ENCODE data around the gene RAB37. TPM values are rescaled to one million over a fixed set of nuclear protein-coding genes. Genes with fewer than 3 reads are reported as not detected.

The RAB37 gene
- total RNA-seq, 2 donors from 2014 or later = 0.66 to 0.78 TPM

DNA sequence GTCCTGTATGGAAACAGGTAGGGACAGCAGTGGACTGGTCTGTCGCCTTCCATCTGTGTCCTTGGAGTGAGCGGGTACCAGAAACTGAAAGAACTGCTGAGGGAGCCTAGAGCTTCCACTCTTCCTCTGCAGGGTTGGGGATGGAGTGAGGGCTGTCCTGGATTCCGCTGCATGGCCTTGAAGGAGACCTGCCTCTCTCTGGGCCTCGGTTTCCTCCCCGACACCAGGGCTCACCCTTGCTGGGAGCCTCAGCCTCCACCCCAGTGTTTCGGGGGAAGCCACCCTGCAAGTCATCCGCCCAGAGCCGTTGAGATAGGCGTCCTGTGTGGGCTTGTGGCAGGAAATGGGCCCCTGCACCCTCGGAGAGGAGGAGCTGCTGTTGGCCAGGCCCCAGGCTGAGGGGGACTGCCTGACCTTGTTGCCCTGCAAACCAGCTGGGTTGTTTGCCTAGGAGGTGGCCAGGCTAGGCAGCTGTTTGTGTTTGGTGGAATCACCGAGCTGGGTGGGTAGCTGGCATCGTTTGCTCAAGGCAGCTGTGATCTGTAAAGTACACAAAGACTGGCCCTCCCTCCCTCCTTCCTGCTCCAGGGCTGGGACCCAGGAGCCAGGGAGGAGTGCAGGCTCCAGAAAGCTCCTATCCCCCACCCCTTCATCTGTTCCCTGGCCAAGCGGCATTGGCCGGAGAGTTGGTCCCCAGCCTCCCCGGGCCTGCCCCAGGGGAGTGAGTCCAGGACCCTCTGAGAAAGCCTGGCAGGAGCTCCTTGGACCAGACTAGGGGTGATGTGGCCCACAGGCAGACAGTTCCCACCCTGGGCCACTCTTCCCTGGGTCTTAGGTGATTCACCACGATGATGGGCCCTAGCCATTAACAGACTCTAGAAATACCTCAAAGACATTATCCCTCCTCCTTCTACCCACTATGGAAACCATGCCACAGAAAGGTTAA lies 1.3 kb downstream of the RAB37 start:
- WGBS, 2 donors = 10 to 45% methylated on average over 2 to 16 of the region's 16 CpGs
- Histone ChIP-seq H3K36me3 (replicated peaks in 1 of 2; ENCODE audit: insufficient read depth in 1 of 2, low read depth in 2 of 2) (no peaks in the 10 kb centered on the region), H3K4me3 (no peak overlapping the region), H3K9me3 (no peaks in the 10 kb centered on the region), H3K4me1 (peaks cover 19% of the 10 kb centered on the region), H3K27ac (no peak overlapping the region), H3K27me3 (peaks cover 0 to 7% of the 10 kb centered on the region in 2 donors)
- DNase-seq = peak in 2 of 4 donors; percentile 21 to 32
- ATAC-seq = no peak
- TF ChIP-seq, protein P1, sequence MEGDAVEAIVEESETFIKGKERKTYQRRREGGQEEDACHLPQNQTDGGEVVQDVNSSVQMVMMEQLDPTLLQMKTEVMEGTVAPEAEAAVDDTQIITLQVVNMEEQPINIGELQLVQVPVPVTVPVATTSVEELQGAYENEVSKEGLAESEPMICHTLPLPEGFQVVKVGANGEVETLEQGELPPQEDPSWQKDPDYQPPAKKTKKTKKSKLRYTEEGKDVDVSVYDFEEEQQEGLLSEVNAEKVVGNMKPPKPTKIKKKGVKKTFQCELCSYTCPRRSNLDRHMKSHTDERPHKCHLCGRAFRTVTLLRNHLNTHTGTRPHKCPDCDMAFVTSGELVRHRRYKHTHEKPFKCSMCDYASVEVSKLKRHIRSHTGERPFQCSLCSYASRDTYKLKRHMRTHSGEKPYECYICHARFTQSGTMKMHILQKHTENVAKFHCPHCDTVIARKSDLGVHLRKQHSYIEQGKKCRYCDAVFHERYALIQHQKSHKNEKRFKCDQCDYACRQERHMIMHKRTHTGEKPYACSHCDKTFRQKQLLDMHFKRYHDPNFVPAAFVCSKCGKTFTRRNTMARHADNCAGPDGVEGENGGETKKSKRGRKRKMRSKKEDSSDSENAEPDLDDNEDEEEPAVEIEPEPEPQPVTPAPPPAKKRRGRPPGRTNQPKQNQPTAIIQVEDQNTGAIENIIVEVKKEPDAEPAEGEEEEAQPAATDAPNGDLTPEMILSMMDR (IDR thresholded peaks at IDR 0.05) = no peak
- TF ChIP-seq POLR2A (IDR thresholded peaks at IDR 0.05) = no peak
- intact Hi-C loops (cut with DNase I) = no loop called here

DNA sequence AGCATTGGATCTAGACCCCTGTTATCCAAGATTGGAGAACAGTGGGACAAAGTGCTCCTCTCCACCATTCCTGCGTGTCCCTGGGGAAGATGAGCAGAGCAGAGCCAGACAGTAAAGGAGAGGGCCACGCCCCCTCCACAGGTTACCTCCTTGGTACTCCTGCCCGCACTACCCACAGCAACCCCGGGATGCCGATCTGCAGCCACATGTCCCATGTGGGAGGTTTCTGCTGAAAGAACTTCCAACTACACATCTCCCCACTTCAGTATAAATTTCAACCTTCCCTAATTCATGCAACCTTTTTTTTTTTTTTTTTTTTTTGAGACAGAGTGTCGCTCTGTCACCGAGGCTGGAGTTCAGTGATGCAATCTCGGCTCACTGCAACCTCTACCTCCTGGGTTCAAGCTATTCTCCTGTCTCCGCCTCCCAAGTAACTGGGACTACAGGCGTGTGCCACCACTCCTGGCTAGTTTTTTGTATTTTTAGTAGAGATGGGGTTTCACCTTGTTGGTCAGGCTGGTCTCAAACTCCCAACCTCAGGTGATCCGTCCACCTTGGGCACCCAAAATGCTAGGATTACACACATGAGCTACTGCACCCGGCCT lies 2.3 kb downstream of the RAB37 start:
- Histone ChIP-seq H3K27ac (no peak overlapping the region), H3K4me1 (peaks cover 19% of the 10 kb centered on the region), H3K36me3 (replicated peaks in 1 of 2; ENCODE audit: insufficient read depth in 1 of 2, low read depth in 2 of 2) (no peaks in the 10 kb centered on the region), H3K4me3 (no peak overlapping the region), H3K9me3 (no peaks in the 10 kb centered on the region), H3K27me3 (peaks cover 0 to 7% of the 10 kb centered on the region in 2 donors)
- 61 to 73% methylated on average over 12 of the region's 12 CpGs for WGBS, 2 donors
- ATAC-seq (no peak), DNase-seq (no peak)
- intact Hi-C loops (cut with DNase I) = no loop called here
- TF ChIP-seq POLR2A (IDR thresholded peaks at IDR 0.05) = no peak
- TF ChIP-seq, protein P1 (IDR thresholded peaks at IDR 0.05) = no peak

DNA sequence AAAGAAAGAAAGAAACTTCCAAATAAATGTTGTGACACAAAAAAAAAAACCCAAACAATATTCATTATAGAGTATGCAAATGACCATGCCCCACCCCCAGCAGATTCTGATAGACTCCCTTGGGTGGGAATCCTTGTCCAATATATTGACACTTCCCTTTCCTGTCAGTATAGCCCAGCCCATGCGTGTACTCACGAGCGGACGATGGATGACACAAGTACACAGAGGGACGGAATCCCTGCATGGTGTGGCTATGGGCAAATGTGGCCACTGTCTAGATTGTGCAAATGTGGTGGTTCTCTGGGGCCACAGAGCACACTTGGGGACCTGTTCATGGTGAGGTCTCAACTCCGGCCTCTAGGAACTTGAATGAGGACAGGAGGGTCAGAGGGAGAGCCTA lies 3.1 kb downstream of the RAB37 start:
- DNase-seq = no peak
- Histone ChIP-seq H3K27ac (no peak overlapping the region), H3K9me3 (no peaks in the 10 kb centered on the region), H3K4me3 (no peak overlapping the region), H3K36me3 (replicated peaks in 1 of 2; ENCODE audit: insufficient read depth in 1 of 2, low read depth in 2 of 2) (no peaks in the 10 kb centered on the region), H3K4me1 (peaks cover 25% of the 10 kb centered on the region), H3K27me3 (peaks cover 0 to 7% of the 10 kb centered on the region in 2 donors)
- 77 to 78% methylated on average over 6 of the region's 6 CpGs for WGBS, 2 donors
- intact Hi-C loops (cut with DNase I) = loop anchor here (5.0 kb wide), 2 partner anchors 37 to 127 kb away; partner anchors contain the start of gene NAT9
- no peak for ATAC-seq
- TF ChIP-seq, protein P1 (IDR thresholded peaks at IDR 0.05) = no peak
- no peak for TF ChIP-seq POLR2A (IDR thresholded peaks at IDR 0.05)

DNA sequence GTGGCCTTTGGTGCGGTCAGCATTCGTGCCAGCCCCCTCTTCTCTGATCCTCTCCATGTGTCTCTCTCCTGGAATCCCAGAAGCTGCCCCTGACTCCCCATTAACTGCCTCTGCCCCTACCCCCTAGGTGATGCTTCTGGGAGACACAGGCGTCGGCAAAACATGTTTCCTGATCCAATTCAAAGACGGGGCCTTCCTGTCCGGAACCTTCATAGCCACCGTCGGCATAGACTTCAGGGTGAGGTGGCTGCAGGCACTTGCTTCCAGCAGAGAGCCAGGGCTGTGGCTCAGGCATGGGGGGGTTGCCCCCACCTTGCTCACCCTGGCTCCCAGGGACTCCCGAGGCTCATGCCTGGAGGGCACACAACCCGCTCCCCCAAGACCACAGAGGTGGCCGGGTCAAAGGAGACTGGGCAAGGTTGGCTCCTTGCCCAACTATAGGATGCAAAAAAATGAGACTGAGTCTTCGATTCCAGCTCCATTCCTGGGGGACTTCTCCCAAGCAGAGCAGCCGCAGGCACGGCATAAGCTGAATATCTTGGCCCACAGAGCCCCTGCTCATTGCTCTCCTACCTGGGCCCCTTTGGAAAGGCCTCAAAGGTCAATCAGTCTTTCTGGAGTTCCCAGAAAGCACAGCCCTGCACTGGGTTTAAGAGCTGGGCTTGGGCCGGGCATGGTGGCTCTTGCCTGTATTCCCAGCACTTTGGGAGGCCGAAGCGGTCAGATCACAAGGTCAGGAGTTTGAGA lies 3.8 kb downstream of the RAB37 start:
- 69 to 83% methylated on average over 11 to 17 of the region's 17 CpGs for WGBS, 2 donors
- Histone ChIP-seq H3K27me3 (peaks cover 0 to 7% of the 10 kb centered on the region in 2 donors), H3K4me1 (peaks cover 30% of the 10 kb centered on the region)

More for the DNA sequence above, 3.8 kb downstream of the RAB37 start:
- H3K4me3 ChIP-seq = no peak overlapping the region
- no peaks in the 10 kb centered on the region for H3K9me3 ChIP-seq
- no peaks in the 10 kb centered on the region for H3K36me3 ChIP-seq (replicated peaks in 1 of 2; ENCODE audit: insufficient read depth in 1 of 2, low read depth in 2 of 2)
- ATAC-seq = no peak
- H3K27ac ChIP-seq = no peak overlapping the region
- intact Hi-C loops (cut with DNase I) = loop anchor here (5.0 kb wide), 2 partner anchors 36 to 126 kb away; partner anchors contain the start of gene NAT9
- no peak for TF ChIP-seq POLR2A (IDR thresholded peaks at IDR 0.05)
- TF ChIP-seq, protein P1 (IDR thresholded peaks at IDR 0.05) = no peak
- no peak for DNase-seq

All from body of pancreas (tissue), 4 donors.